Gastroesophageal sphincter (tissue), 4 donors: ENCODE measurements around the gene LRBA. TPM values are rescaled to one million over a fixed set of nuclear protein-coding genes. Genes with fewer than 3 reads are reported as not detected.

Experiments used
- ATAC-seq: fragments of 150-250 bp; one replicate; pipeline ENCODE4 v1.9.1; 2016; ENCODE audit warnings: mild to moderate bottlenecking, moderate library complexity
- H3K27ac ChIP-seq, 4 donors: fragments of 200-600 bp; sonication (generic) in 3 of 4; 1 replicate in 3 of 4; 2 replicates in 1 of 4; pipeline ENCODE4 v1.5.1; 2016 to 2019
- H3K27me3 ChIP-seq: fragments of 200-600 bp; sonication (generic); one replicate; pipeline ENCODE4 v1.5.1; 2019
- H3K36me3 ChIP-seq, 2 donors: fragments of 200-600 bp; sonication (generic); one replicate each; pipeline ENCODE4 v1.5.1; 2019; ENCODE audit warnings: control low read depth in 1 of 2
- H3K4me1 ChIP-seq, 3 donors: fragments of 200-600 bp; sonication (generic); 1 replicate in 2 of 3; 2 replicates in 1 of 3; pipeline ENCODE4 v1.5.1; 2016 to 2019; ENCODE audit warnings: control low read depth in 2 of 3
- H3K4me3 ChIP-seq, 2 donors: fragments of 200-600 bp; sonication (generic); one replicate each; pipeline ENCODE4 v1.5.1; 2019; ENCODE audit warnings: mild to moderate bottlenecking in 1 of 2, moderate library complexity in 1 of 2
- H3K9me3 ChIP-seq, 3 donors: fragments of 200-600 bp; sonication (generic); one replicate each; pipeline ENCODE4 v1.5.1; 2017 to 2019; ENCODE audit warnings: control low read depth in 2 of 3
- EP300 ChIP-seq: sonication (generic); formaldehyde crosslinking; IDR thresholded peaks from one replicate; pipeline ENCODE4 v1.6.1; 2017; ENCODE audit warnings: antibody characterized with exemption, mild to moderate bottlenecking
- POLR2A ChIP-seq, 2 donors: fragments of 450-650 bp; IDR thresholded peaks; one replicate each; pipeline ENCODE4 v1.6.1; 2017; ENCODE audit warnings: antibody characterized with exemption in 2 of 2, mild to moderate bottlenecking in 2 of 2, moderate library complexity in 1 of 2
- POLR2AphosphoS5 ChIP-seq: sonication (generic); formaldehyde crosslinking; IDR thresholded peaks from one replicate; pipeline ENCODE4 v1.6.1; 2017; ENCODE audit warnings: antibody characterized with exemption
- whole genome bisulfite sequencing, 2 donors: methylation state at CpG; one replicate each; pipeline ENCODE4 v1.1.5; 2018; ENCODE audit warnings: low coverage in 1 of 2; 5-methylcytosine and 5-hydroxymethylcytosine counted together
- total RNA-seq, 4 donors: library from RNA; depleted of rRNA; stranded (reverse); fragments of >200 nt; gene quantifications; one replicate each; pipeline ENCODE4 v1.1.0, GENCODE V29; 2016
- TF ChIP-seq, protein P1 (sequence below), 4 experiments: fragments of 200-600 bp in 2 of 4; fragments of 450-650 bp in 2 of 4; sonication (generic) in 1 of 4; IDR thresholded peaks; one replicate each; pipeline ENCODE4 v1.5.1; 2017 to 2019; ENCODE audit warnings: antibody characterized with exemption in 4 of 4, mild to moderate bottlenecking in 2 of 4, moderate library complexity in 2 of 4

The LRBA gene
- total RNA-seq, 4 donors from 2014 or later: 18.4 to 35.0 (median 23.2) TPM

DNA sequence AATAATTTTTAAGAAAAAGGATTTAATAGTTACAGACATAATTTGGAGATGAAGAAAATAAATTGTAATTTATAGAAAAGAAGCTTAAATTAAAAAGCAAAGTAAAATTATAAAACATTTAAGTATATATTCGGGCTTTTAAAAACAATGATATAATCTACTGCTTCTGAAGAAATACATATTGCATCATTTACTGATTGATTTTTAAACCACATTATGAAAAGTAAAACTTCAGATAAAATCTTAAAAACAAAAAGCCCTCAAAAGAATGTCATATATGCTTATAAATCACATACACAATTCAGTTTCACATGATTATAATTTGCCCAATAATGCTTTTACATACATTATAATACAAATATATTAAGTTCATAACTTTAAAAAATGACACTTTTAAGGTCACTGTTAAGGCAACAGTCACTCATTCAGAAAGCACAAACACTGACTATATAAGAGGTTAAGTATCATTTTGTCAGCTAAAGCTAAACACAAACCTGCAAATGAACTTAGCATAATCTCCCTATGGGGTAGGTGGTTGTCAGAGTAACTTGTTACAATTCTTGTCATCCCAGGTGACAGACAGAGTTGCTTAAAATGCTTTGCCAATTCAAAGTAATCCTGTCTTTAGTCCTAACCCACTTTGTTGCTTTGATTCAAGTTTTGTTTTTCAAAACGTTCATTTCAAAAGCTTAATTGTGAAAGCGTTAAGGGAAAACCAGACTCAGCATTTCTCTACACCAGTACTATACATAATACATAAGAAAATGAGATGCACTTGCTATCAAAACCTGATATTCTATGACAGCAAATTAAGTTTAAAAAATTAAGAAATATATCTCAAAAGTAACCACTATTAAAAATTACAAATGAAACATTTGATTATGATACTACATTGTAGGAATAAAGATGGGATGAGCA lies 523.7 kb downstream of the LRBA start:
- Histone ChIP-seq H3K9me3 (no peaks in the 10 kb centered on the region), H3K36me3 (no peaks in the 10 kb centered on the region), H3K4me3 (no peak overlapping the region), H3K27ac (no peak overlapping the region), H3K27me3 (no peaks in the 10 kb centered on the region), H3K4me1 (no peaks in the 10 kb centered on the region)
- no peak for ATAC-seq
- WGBS, 2 donors: 61 to 67% methylated on average over 3 of the region's 3 CpGs
- no peak for TF ChIP-seq POLR2AphosphoS5
- TF ChIP-seq, protein P1, sequence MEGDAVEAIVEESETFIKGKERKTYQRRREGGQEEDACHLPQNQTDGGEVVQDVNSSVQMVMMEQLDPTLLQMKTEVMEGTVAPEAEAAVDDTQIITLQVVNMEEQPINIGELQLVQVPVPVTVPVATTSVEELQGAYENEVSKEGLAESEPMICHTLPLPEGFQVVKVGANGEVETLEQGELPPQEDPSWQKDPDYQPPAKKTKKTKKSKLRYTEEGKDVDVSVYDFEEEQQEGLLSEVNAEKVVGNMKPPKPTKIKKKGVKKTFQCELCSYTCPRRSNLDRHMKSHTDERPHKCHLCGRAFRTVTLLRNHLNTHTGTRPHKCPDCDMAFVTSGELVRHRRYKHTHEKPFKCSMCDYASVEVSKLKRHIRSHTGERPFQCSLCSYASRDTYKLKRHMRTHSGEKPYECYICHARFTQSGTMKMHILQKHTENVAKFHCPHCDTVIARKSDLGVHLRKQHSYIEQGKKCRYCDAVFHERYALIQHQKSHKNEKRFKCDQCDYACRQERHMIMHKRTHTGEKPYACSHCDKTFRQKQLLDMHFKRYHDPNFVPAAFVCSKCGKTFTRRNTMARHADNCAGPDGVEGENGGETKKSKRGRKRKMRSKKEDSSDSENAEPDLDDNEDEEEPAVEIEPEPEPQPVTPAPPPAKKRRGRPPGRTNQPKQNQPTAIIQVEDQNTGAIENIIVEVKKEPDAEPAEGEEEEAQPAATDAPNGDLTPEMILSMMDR (IDR thresholded peaks at IDR 0.05): no peak
- TF ChIP-seq POLR2A (IDR thresholded peaks at IDR 0.05): no peak
- TF ChIP-seq EP300: no peak

DNA sequence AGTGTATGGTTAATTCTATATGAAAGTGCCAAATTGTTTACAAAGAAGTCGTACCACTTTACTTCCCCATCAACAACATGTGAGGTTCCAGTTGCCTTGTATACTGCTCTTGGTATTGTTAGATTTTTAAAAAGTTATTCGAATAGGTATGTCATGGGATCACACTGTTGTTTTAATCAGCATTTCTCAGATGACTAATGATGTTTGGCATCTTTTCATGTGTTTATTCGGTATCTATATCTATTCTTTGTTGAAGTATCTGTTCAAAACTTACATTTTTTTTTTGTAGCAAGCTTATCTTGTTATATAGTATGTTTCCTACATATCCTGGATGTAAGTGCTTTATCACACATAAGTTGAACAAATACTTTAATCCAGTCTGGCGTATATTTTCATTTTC lies 532.5 kb downstream of the LRBA start:
- WGBS, 2 donors: 83 to 95% methylated on average over 4 of the region's 4 CpGs
- no peaks in the 10 kb centered on the region for H3K36me3 ChIP-seq
- H3K27me3 ChIP-seq: no peaks in the 10 kb centered on the region
- no peak for ATAC-seq
- no peak overlapping the region for H3K4me3 ChIP-seq
- no peaks in the 10 kb centered on the region for H3K9me3 ChIP-seq
- no peaks in the 10 kb centered on the region for H3K4me1 ChIP-seq
- H3K27ac ChIP-seq: no peak overlapping the region
- TF ChIP-seq, protein P1 (IDR thresholded peaks at IDR 0.05): no peak
- TF ChIP-seq POLR2AphosphoS5 (no peak), EP300 (no peak), POLR2A (IDR thresholded peaks at IDR 0.05) (no peak)

DNA sequence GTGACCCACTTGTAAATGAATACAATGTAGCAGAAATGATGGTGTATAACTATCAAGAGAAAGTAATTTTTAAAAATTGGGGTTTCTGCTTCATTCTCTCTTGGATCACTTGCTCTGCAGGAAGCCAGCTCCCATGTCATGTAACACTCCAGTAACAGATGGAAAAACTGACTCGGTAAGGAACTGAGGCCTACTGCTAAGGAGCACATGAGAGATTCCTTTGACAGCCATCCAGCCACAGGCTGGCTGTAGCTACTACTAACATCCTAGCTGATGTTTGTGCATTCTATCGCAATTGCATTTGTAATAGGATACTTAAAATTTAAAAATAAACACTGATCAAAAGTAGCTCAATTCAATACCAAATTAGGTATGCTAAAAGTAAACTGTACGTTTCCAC lies 535.4 kb downstream of the LRBA start:
- Histone ChIP-seq H3K27ac (no peak overlapping the region), H3K4me1 (no peaks in the 10 kb centered on the region)
- ATAC-seq: no peak

DNA sequence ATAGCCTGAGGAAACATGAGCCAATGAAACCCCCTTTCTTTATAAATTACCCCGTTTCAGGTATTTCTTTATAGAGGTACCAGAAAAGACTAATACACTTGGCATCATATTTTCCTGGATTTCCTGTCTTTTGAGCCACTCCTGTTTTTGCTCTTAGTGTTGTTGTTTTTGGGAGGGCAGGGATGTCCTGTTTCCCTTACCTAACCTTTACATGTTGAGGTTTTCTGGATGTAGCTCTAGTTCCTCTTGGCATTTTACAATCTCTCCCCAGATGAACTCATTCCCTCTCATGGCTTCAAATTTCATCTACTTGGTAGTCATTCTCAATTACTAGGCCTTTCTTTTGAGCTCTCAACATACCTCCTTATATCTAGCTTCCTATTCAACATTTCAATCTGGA lies 537.2 kb downstream of the LRBA start:
- Histone ChIP-seq H3K36me3 (no peaks in the 10 kb centered on the region), H3K9me3 (no peaks in the 10 kb centered on the region), H3K4me3 (no peak overlapping the region), H3K27ac (no peak overlapping the region), H3K27me3 (no peaks in the 10 kb centered on the region), H3K4me1 (no peaks in the 10 kb centered on the region)
- TF ChIP-seq, protein P1 (IDR thresholded peaks at IDR 0.05): no peak
- TF ChIP-seq POLR2A (IDR thresholded peaks at IDR 0.05) (no peak), EP300 (no peak), POLR2AphosphoS5 (no peak)
- WGBS, 2 donors: 83 to 89% methylated on average over 1 of the region's 1 CpG
- no peak for ATAC-seq

More for the DNA sequence above, 535.4 kb downstream of the LRBA start:
- 46 to 66% methylated on average over 3 of the region's 3 CpGs for WGBS, 2 donors
- TF ChIP-seq EP300: no peak
- no peak for TF ChIP-seq POLR2AphosphoS5
- TF ChIP-seq POLR2A (IDR thresholded peaks at IDR 0.05): no peak
- TF ChIP-seq, protein P1 (IDR thresholded peaks at IDR 0.05): no peak
- H3K9me3 ChIP-seq: no peaks in the 10 kb centered on the region
- H3K36me3 ChIP-seq: no peaks in the 10 kb centered on the region
- H3K27me3 ChIP-seq: no peaks in the 10 kb centered on the region
- H3K4me3 ChIP-seq: no peak overlapping the region

DNA sequence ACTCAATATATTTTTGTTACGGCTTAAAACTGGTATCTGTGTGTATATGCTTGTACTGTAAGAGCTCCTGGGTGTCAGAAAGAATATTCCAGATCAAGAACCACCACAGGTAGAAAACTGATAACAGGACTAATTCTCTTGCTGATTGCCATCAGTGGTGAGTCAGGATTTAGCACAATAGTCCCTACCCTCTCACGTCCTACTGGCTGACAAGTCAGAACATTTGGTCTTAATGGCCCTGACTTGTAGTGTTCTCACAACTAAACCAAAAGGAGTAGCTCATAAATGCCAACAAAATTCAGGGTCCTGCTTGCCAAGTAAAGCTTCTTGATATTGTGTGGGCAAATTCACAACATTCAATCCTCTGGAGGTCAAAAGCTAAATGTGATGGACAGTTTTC lies 538.3 kb downstream of the LRBA start:
- H3K9me3 ChIP-seq: no peaks in the 10 kb centered on the region
- H3K27me3 ChIP-seq: no peaks in the 10 kb centered on the region
- H3K4me1 ChIP-seq: no peaks in the 10 kb centered on the region
- 88 to 100% methylated on average over 2 of the region's 2 CpGs for WGBS, 2 donors
- ATAC-seq: no peak
- no peak overlapping the region for H3K4me3 ChIP-seq
- TF ChIP-seq POLR2AphosphoS5 (no peak), POLR2A (IDR thresholded peaks at IDR 0.05) (no peak), EP300 (no peak)
- TF ChIP-seq, protein P1 (IDR thresholded peaks at IDR 0.05): no peak
- H3K27ac ChIP-seq: no peak overlapping the region
- no peaks in the 10 kb centered on the region for H3K36me3 ChIP-seq
